PC-3 (cell line): ENCODE results near the gene SPRTN. TPM values are rescaled to one million over a fixed set of nuclear protein-coding genes. Genes with fewer than 3 reads are reported as not detected.

Experiments
- ATAC-seq: fragments of 200-7000 bp; cut with Tn5 transposase; 2 replicates; pipeline ENCODE4 v1.9.1; 2020; ENCODE audit warnings: mild to moderate bottlenecking, moderate library complexity
- BruUV-seq: library from RNA; stranded (reverse); fragments of 400-500 nt; replicated peaks from 2 replicates; lab custom pipeline; 2021; lab: Mats Ljungman, UMichigan
- CTCF ChIA-PET: fragments of 300-600 bp; sonication (Branson Sonifier 250); formaldehyde crosslinking; loops from one replicate; lab custom pipeline; 2022; ENCODE audit warnings: antibody characterized with exemption; lab: Charles Lee
- POLR2A ChIA-PET: fragments of 300-600 bp; sonication (Branson Sonifier 250); formaldehyde crosslinking; loops from one replicate; lab custom pipeline; 2022; ENCODE audit warnings: antibody characterized with exemption; ENCODE audit not compliant: unreplicated experiment; lab: Charles Lee
- DNase-seq: peaks from one replicate; pipeline ENCODE4 v3.0.0-alpha.2; 2015
- H2AFZ ChIP-seq: fragments of 300-600 bp; sonication (generic); 2 replicates; pipeline ENCODE4 v1.6.0; 2016; ENCODE audit warnings: antibody characterized with exemption, low read length
- H3F3A ChIP-seq: fragments of 300-600 bp; sonication (generic); one replicate; pipeline ENCODE4 v1.6.0; 2017; ENCODE audit warnings: antibody characterized with exemption, low read length, control low read depth, mild to moderate bottlenecking; ENCODE audit not compliant: unreplicated experiment
- H3K27ac ChIP-seq: fragments of 300-600 bp; sonication (generic); 2 replicates; pipeline ENCODE4 v1.5.1; 2016; ENCODE audit warnings: mild to moderate bottlenecking, low read length
- H3K27me3 ChIP-seq: fragments of 300-600 bp; sonication (generic); 2 replicates; pipeline ENCODE4 v1.6.1; 2016; ENCODE audit warnings: low read length, mixed read lengths
- H3K36me3 ChIP-seq: fragments of 300-600 bp; sonication (generic); 2 replicates; pipeline ENCODE4 v1.6.1; 2016; ENCODE audit warnings: low read depth, mixed run types, low read length, mixed read lengths
- H3K4me1 ChIP-seq: fragments of 300-600 bp; sonication (generic); 2 replicates; pipeline ENCODE4 v1.5.1; 2016; ENCODE audit warnings: low read length; ENCODE audit not compliant: insufficient read depth
- H3K4me2 ChIP-seq: fragments of 300-600 bp; sonication (generic); 2 replicates; pipeline ENCODE4 v1.6.0; 2016; ENCODE audit warnings: low read length
- H3K4me3 ChIP-seq: fragments of 300-600 bp; sonication (generic); 2 replicates; pipeline ENCODE4 v1.5.1; 2016; ENCODE audit warnings: mild to moderate bottlenecking, low read length, mixed read lengths
- H3K79me2 ChIP-seq: fragments of 300-600 bp; sonication (generic); 2 replicates; pipeline ENCODE4 v1.6.1; 2017; ENCODE audit warnings: low read length, mixed read lengths
- H3K9ac ChIP-seq: fragments of 300-600 bp; sonication (generic); 2 replicates; pipeline ENCODE4 v1.6.0; 2016; ENCODE audit warnings: mild to moderate bottlenecking, low read length
- H3K9me2 ChIP-seq: fragments of 300-600 bp; sonication (generic); replicated peaks from 2 replicates; pipeline ENCODE4 v1.6.1; 2016; ENCODE audit warnings: mixed run types, low read length, mixed read lengths
- H3K9me3 ChIP-seq: fragments of 300-600 bp; sonication (generic); 2 replicates; pipeline ENCODE4 v1.6.1; 2016; ENCODE audit warnings: low read length, mixed read lengths
- H4K20me1 ChIP-seq: fragments of 300-600 bp; sonication (generic); 2 replicates; pipeline ENCODE4 v1.6.1; 2016; ENCODE audit warnings: low read length, mixed read lengths
- EZH2 ChIP-seq: fragments of 300-600 bp; sonication (generic); IDR thresholded peaks from one replicate; pipeline ENCODE4 v1.6.1; 2017; ENCODE audit warnings: antibody characterized with exemption, mild to moderate bottlenecking, low read length; ENCODE audit not compliant: unreplicated experiment
- EZH2phosphoT487 ChIP-seq: fragments of 300-600 bp; sonication (generic); IDR thresholded peaks from 2 replicates; pipeline ENCODE4 v1.6.1; 2018; ENCODE audit warnings: mild to moderate bottlenecking, antibody characterized with exemption, low read length, borderline replicate concordance
- intact Hi-C: fragments of 100-400 bp; cut with micrococcal nuclease; formaldehyde crosslinking; loops from 2 replicates; pipeline ENCODE4 v1.9.0; 2023
- total RNA-seq: library from RNA; depleted of rRNA; stranded (reverse); fragments of >200 nt; gene quantifications from 2 replicates; pipeline ENCODE4 v1.2.3, GENCODE V29; 2014
- TF ChIP-seq, protein P1 (sequence below): fragments of 300-600 bp; sonication (generic); conservative IDR thresholded peaks from 2 replicates; pipeline ENCODE4 v1.5.1; 2017; ENCODE audit warnings: antibody characterized with exemption, low read depth, mild to moderate bottlenecking, low read length

The SPRTN gene
- total RNA-seq, 1 experiment from 2014 or later: 27.8 TPM

DNA sequence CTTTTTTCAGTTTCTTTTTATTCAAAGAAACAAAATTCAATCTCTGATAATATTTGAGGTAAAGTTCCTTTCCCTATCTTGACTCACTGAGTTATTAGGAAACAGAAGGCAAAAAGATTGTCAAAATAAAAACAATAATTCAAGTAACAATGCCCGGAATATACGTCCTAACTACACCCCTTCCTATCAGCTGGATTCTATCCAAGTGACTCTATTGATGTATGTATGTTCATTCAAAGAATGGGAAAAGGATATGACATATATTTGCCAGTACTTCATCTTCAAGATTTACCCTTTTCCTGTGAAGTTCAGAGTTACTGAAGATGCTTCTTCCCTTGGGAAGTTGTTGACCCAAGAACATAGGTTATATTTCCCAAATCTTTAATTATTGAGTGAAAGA, 13.7 kb downstream of the SPRTN start:
- no peak overlapping the region for H3K9ac ChIP-seq
- no peak for TF ChIP-seq EZH2
- TF ChIP-seq EZH2phosphoT487: no peak
- TF ChIP-seq, protein P1, sequence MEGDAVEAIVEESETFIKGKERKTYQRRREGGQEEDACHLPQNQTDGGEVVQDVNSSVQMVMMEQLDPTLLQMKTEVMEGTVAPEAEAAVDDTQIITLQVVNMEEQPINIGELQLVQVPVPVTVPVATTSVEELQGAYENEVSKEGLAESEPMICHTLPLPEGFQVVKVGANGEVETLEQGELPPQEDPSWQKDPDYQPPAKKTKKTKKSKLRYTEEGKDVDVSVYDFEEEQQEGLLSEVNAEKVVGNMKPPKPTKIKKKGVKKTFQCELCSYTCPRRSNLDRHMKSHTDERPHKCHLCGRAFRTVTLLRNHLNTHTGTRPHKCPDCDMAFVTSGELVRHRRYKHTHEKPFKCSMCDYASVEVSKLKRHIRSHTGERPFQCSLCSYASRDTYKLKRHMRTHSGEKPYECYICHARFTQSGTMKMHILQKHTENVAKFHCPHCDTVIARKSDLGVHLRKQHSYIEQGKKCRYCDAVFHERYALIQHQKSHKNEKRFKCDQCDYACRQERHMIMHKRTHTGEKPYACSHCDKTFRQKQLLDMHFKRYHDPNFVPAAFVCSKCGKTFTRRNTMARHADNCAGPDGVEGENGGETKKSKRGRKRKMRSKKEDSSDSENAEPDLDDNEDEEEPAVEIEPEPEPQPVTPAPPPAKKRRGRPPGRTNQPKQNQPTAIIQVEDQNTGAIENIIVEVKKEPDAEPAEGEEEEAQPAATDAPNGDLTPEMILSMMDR: no peak
- H3F3A ChIP-seq: no peaks in the 10 kb centered on the region
- H3K79me2 ChIP-seq: 0 out of 2 replicates have a peak, but pooled peaks cover 4% of the 10 kb centered on the region
- H3K4me1 ChIP-seq: no peaks in the 10 kb centered on the region
- H3K4me2 ChIP-seq: no peak overlapping the region
- no peak overlapping the region for H2AFZ ChIP-seq
- ATAC-seq (no peak), DNase-seq (no peak)
- H3K27me3 ChIP-seq: no peaks in the 10 kb centered on the region
- intact Hi-C loops: no loop called here
- ChIA-PET CTCF (no interaction called here), POLR2A (interaction anchor here (0.8 kb wide), 1 partner anchor 209 kb away, joined by 8 read pairs; no protein-coding TSS in a partner anchor)
- no peaks in the 10 kb centered on the region for H3K9me3 ChIP-seq
- H3K9me2 ChIP-seq: no peaks in the 10 kb centered on the region
- no peak overlapping the region for H3K4me3 ChIP-seq
- no TSS peak for BruUV-seq
- H4K20me1 ChIP-seq: no peaks in the 10 kb centered on the region
- H3K36me3 ChIP-seq: peaks cover 52% of the 10 kb centered on the region
- H3K27ac ChIP-seq: no peak overlapping the region

DNA sequence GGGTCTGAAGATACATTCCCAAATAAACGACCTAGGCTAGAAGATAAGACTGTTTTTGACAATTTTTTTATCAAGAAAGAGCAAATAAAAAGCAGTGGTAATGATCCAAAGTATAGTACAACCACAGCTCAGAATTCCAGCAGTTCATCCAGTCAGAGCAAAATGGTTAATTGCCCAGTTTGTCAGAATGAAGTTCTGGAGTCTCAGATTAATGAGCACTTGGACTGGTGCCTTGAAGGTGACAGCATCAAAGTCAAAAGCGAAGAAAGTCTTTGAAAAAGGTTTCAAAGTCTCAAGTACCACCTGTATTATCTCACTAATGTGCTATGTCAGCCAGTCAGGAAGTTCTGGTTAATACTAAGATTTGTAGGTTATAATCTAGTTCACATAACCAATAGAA, 15.0 kb downstream of the SPRTN start:
- Histone ChIP-seq H3K4me2 (no peak overlapping the region), H3K27ac (no peak overlapping the region), H3K9me3 (no peaks in the 10 kb centered on the region), H2AFZ (no peak overlapping the region), H4K20me1 (no peaks in the 10 kb centered on the region; the same call in 1 of the 2 replicates), H3K36me3 (peaks cover 48% of the 10 kb centered on the region), H3K9ac (no peak overlapping the region), H3K4me3 (no peak overlapping the region), H3K4me1 (no peaks in the 10 kb centered on the region), H3K9me2 (no peaks in the 10 kb centered on the region), H3K27me3 (no peaks in the 10 kb centered on the region), H3F3A (no peaks in the 10 kb centered on the region), H3K79me2 (no peaks in the 10 kb centered on the region)
- intact Hi-C loops: no loop called here
- DNase-seq (no peak), ATAC-seq (no peak)
- ChIA-PET POLR2A (no interaction called here), CTCF (no interaction called here)
- TSS peak; percentile 11 for BruUV-seq
- TF ChIP-seq EZH2 (no peak), EZH2phosphoT487 (no peak)
- TF ChIP-seq, protein P1: no peak

DNA sequence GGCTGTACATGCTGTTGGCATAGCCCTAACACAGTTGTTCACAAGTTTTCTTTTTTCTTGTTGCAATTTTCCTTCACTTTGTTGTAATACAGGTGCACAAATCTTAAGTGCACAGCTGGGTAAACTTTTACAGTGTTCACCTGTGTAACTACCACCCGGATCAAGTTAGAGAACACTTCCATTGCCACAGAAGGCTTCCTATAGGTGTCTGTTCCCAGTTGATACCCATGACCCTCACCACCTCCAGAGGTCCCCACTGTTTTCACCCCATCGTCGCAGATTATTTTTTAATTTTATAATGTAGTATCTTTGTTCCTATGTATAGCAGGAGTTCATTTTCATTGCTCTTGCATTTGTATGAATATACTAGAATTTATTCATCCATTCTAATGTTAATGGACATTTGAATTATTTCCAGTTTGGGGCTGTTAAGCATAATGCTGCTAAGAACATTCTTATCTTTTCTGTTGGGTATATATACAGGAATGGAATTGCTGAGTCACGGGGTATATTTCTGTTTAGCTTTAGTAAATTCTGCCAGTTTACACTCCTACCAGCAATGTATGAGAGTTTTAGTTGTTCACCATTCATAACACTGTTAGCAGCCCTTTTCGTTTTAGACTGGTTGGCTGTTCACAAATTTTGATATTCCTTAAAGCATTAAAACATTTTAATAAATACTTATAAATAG, 16.4 kb downstream of the SPRTN start:
- intact Hi-C loops: no loop called here
- no peak for TF ChIP-seq EZH2
- TF ChIP-seq, protein P1: no peak
- no peak for TF ChIP-seq EZH2phosphoT487
- Histone ChIP-seq H3K4me2 (no peak overlapping the region), H3K36me3 (peaks cover 37% of the 10 kb centered on the region), H3K27me3 (no peaks in the 10 kb centered on the region), H3K9me2 (no peaks in the 10 kb centered on the region), H3K9ac (no peak overlapping the region), H3K4me1 (no peaks in the 10 kb centered on the region), H3K4me3 (no peak overlapping the region), H3F3A (no peaks in the 10 kb centered on the region), H3K27ac (no peak overlapping the region), H4K20me1 (no peaks in the 10 kb centered on the region; the same call in 1 of the 2 replicates), H3K9me3 (no peaks in the 10 kb centered on the region), H2AFZ (no peak overlapping the region), H3K79me2 (no peaks in the 10 kb centered on the region)
- CTCF ChIA-PET: no interaction called here
- no peak for ATAC-seq
- DNase-seq: no peak
- no TSS peak for BruUV-seq
- POLR2A ChIA-PET: interaction anchor here (0.5 kb wide), 1 partner anchor 15 kb away, joined by 5 read pairs; no protein-coding TSS in a partner anchor
